NCI-H2107 treated with DMSO at 0.1 percent for 48 hours (cell line): ENCODE results near the gene FBXO28.
A peak's percentile ranks its signal among the peaks of the same experiment; 100 is the strongest.
"Not testable (repeated sequence)": the region's sequence is repeated elsewhere in the genome, so short reads cannot be mapped to it uniquely, and the experiment has no call there.

Experiments used
- DNase-seq: peaks from one replicate; lab custom pipeline; 2025; ENCODE audit not compliant: unreplicated experiment; lab: John Stamatoyannopoulos, UW

The FBXO28 gene

GRCh38 chr1:224113918-224114786 is at the start of gene FBXO28:
Gene FBXO28, plus strand, starts transcription at chr1:224114111. Its CDS starts 19 bp downstream, at chr1:224114130.
- peak; percentile 95 for DNase-seq

GRCh38 chr1:224064150-224064549 is 49.8 kb upstream of the FBXO28 start:
- DNase-seq, result peak; percentile 47

GRCh38 chr1:224065455-224065854 is 48.5 kb upstream of the FBXO28 start:
- DNase-seq, result no peak

- DNase-seq, result no peak
Observed at GRCh38 chr1:224067207-224067606, 46.7 kb upstream of the FBXO28 start.

GRCh38 chr1:224067621-224068457 is 46.1 kb upstream of the FBXO28 start:
- DNase-seq, result no peak

GRCh38 chr1:224068458-224069072 is 45.3 kb upstream of the FBXO28 start:
- DNase-seq, result no peak

GRCh38 chr1:224069138-224069537 is 44.8 kb upstream of the FBXO28 start:
- no peak for DNase-seq

- DNase-seq, result no peak
Observed at GRCh38 chr1:224070521-224070920, 43.4 kb upstream of the FBXO28 start.

GRCh38 chr1:224076407-224076806 is 37.5 kb upstream of the FBXO28 start:
- no peak for DNase-seq

- not testable (repeated sequence) for DNase-seq
Observed at GRCh38 chr1:224079644-224080043, 34.3 kb upstream of the FBXO28 start.

- DNase-seq, result peak; percentile 6
Observed at GRCh38 chr1:224080115-224080774, 33.7 kb upstream of the FBXO28 start.

- no peak for DNase-seq
Observed at GRCh38 chr1:224081604-224082003, 32.3 kb upstream of the FBXO28 start.

GRCh38 chr1:224082146-224082545 is 31.8 kb upstream of the FBXO28 start:
- no peak for DNase-seq

GRCh38 chr1:224084867-224085266 is 29.0 kb upstream of the FBXO28 start:
- no peak for DNase-seq

- DNase-seq, result no peak
Observed at GRCh38 chr1:224085421-224086108, 28.3 kb upstream of the FBXO28 start.

GRCh38 chr1:224087286-224087794 is 26.6 kb upstream of the FBXO28 start:
- DNase-seq, result peak; percentile 71

GRCh38 chr1:224089583-224089982 is 24.3 kb upstream of the FBXO28 start:
- DNase-seq, result no peak

GRCh38 chr1:224090116-224090515 is 23.8 kb upstream of the FBXO28 start:
- DNase-seq, result no peak

- DNase-seq, result no peak
Observed at GRCh38 chr1:224092111-224092510, 21.8 kb upstream of the FBXO28 start.

- no peak for DNase-seq
Observed at GRCh38 chr1:224092601-224093000, 21.3 kb upstream of the FBXO28 start.
